AG04450 (cell line): Measurements from ENCODE around the gene TULP4. TPM values are rescaled to one million over a fixed set of nuclear protein-coding genes. Genes with fewer than 3 reads are reported as not detected.
"Not testable (repeated sequence)": the region's sequence is repeated elsewhere in the genome, so short reads cannot be mapped to it uniquely, and the experiment has no call there.

ENCODE experiments used
- CTCF ChIA-PET: fragments of 300-600, 350-600 bp; formaldehyde crosslinking; extraction: SDS; loops from one replicate; lab custom pipeline; 2022; ENCODE audit warnings: antibody characterized with exemption, inconsistent platforms; lab: Charles Lee
- POLR2A ChIA-PET: fragments of 350-600 bp; formaldehyde crosslinking; extraction: SDS; loops from one replicate; lab custom pipeline; 2021; ENCODE audit warnings: antibody characterized with exemption, inconsistent platforms; lab: Yijun Ruan, JAX
- DNase-seq: peaks from one replicate; pipeline ENCODE4 v3.0.0-alpha.2; 2011; ENCODE audit warnings: low read depth, low spot score
- H3K27ac ChIP-seq: one replicate; pipeline ENCODE4 v1.5.1; 2012; ENCODE audit warnings: low read depth, low read length, control low read depth
- H3K27me3 ChIP-seq: one replicate; pipeline ENCODE4 v1.6.0; 2012; ENCODE audit warnings: low read length; ENCODE audit not compliant: control insufficient read depth, insufficient read depth
- H3K4me3 ChIP-seq: 2 replicates; pipeline ENCODE4 v1.5.1; 2011; ENCODE audit warnings: mild to moderate bottlenecking, low read depth, low read length, control low read depth
- H3K9me3 ChIP-seq: 2 replicates; pipeline ENCODE4 v1.5.1; 2012; ENCODE audit warnings: low read length; ENCODE audit not compliant: control insufficient read depth, insufficient read depth
- CTCF ChIP-seq: IDR thresholded peaks from 2 replicates; pipeline ENCODE4 v1.5.1; 2011; ENCODE audit warnings: low read depth, low read length, control low read depth, inconsistent platforms
- polyA plus RNA-seq: library from polyadenylated mRNA; depleted of rRNA; stranded (reverse); fragments of >200 nt; gene quantifications from 2 replicates; pipeline ENCODE4 v1.2.3, GENCODE V29; 2011

Gene TULP4
- polyA plus RNA-seq, 1 experiment, result 15.9 TPM

DNA sequence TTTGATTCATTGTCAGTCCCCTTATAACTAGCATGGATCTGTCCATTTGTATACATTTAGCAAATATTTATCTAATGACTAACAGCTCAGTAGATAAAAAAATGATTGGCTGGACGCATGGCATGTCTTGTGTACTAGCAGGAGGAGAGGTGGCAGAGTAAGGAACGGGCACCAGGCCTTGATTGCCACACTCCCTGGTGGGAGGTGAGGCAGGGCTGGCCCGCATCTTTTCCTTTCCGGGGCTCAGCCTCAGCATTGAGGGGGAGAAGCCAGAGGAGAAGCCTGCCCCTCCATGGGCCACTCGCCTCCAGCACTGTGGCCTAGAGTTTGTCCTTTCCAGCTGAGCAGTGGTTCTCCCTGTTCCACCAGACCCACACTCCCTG is 162.7 kb downstream of the TULP4 start:
- POLR2A ChIA-PET, result interaction anchor here (0.7 kb wide), 2 partner anchors 11 to 216 kb away, joined by 3 read pairs; no protein-coding TSS in a partner anchor
- TF ChIP-seq CTCF, result no peak
- Histone ChIP-seq H3K27me3 (no peaks in the 10 kb centered on the region), H3K4me3 (no peak overlapping the region), H3K27ac (peak overlapping the region; percentile 81), H3K9me3 (no peaks in the 10 kb centered on the region)
- DNase-seq, result peak; percentile 18
- CTCF ChIA-PET, result interaction anchor here (0.5 to 1.7 kb wide), 3 partner anchors 254 to 368 kb away, joined by 3 to 10 read pairs (median 4); no protein-coding TSS in a partner anchor

DNA sequence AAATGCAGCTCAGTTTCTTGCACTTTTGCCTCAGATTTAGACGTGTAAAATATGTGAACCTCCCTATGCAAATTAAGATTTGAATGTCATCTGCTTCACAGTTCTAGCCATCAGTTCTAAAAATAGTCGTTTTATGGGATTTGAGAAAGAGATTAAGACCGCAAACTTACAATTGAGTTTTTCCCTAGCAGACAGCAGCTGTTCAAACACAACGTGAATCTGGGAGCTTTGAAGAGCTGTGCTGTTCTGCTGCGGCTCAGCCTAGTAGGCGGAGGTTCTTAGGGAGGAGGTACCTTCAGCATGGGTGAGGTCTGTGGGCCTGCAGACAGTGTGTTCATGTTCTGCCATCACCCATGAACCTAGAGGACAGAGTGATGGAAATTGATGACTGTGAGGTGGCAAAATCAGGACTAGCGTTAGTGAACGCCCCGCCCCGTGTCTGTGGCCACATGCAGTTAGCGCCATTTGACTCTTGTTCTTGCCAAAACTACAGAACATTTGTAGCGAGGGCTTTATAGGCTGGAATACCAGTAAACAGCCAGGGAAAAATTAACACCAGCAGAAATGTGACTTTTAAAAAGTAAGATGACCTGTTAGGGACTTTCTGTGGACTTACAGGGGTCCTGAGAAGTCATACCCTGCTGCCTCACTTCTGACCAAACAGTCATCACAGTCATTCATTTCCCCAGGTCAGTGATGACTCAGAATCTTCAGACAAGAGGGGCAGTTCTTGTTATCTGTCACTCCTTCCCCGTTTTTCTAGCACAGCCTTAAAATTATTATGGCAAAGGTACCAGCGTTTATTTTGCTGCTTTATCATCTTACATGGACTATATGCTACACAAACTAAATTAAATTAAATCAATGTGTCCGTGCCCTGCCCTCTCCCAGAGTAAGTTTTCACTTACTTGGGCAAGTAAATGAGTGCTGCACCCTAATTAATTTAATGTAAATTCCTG is 163.4 kb downstream of the TULP4 start:
- POLR2A ChIA-PET, result interaction anchor here (0.7 kb wide), 1 partner anchor 10 kb away, joined by 3 read pairs; no protein-coding TSS in a partner anchor
- Histone ChIP-seq H3K27me3 (no peaks in the 10 kb centered on the region), H3K9me3 (no peaks in the 10 kb centered on the region), H3K27ac (peak overlapping the region; percentile 81), H3K4me3 (no peak overlapping the region)
- DNase-seq, result no peak
- CTCF ChIA-PET, result interaction anchor here (1.7 kb wide), 1 partner anchor 255 kb away, joined by 10 read pairs; no protein-coding TSS in a partner anchor
- TF ChIP-seq CTCF, result no peak

DNA sequence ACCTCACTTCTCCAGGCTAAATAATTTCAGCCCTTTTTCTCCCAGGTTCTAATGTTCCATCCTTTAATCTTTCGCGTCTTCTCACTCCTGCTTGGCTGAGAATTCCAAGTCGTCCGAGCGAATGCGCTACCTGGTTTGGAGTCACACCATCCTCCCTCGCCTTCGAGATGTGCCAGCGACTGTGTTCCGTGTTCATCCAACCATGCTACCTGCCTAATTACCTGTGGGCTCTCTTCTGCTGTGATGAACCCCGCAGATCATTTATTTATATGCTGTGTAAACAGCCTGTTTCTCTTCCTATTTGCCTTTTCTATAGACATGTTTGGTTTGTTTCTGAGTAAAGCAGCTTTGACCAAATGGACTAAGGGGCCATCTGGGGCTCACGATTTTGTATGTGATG is 164.1 kb downstream of the TULP4 start:
- no peak overlapping the region for H3K27ac ChIP-seq
- no peaks in the 10 kb centered on the region for H3K27me3 ChIP-seq
- POLR2A ChIA-PET, result no interaction called here
- CTCF ChIA-PET, result no interaction called here
- H3K4me3 ChIP-seq, result no peak overlapping the region
- no peak for TF ChIP-seq CTCF
- no peak for DNase-seq
- no peaks in the 10 kb centered on the region; the same call in 1 of the 2 replicates for H3K9me3 ChIP-seq

GRCh38 chr6:158477722-158478121 is 165.5 kb downstream of the TULP4 start:
- H3K27ac ChIP-seq, CTCF ChIA-PET, H3K9me3 ChIP-seq, H3K4me3 ChIP-seq, POLR2A ChIA-PET, H3K27me3 ChIP-seq, DNase-seq: not testable (repeated sequence)

- ChIA-PET CTCF (interaction anchor here (1.9 to 2.3 kb wide), 2 partner anchors 260 to 267 kb away, joined by 4 to 6 read pairs; no protein-coding TSS in a partner anchor), POLR2A (no interaction called here)
- peak overlapping the region; percentile 69 for H3K27ac ChIP-seq
- TF ChIP-seq CTCF, result no peak
- no peaks in the 10 kb centered on the region; the same call in 1 of the 2 replicates for H3K9me3 ChIP-seq
- DNase-seq, result no peak
- H3K4me3 ChIP-seq, result no peak overlapping the region
- H3K27me3 ChIP-seq, result no peaks in the 10 kb centered on the region
These were observed 168.7 kb downstream of the TULP4 start for GRCh38 chr6:158480989-158481388.
